IMR-90 (cell line): Measurements from ENCODE around the gene FAM177B. TPM values are rescaled to one million over a fixed set of nuclear protein-coding genes. Genes with fewer than 3 reads are reported as not detected.

Source experiments
- ATAC-seq: fragments of 200-7000 bp; cut with Tn5 transposase; 2 replicates; pipeline ENCODE4 v1.9.1; 2020; ENCODE audit warnings: low read depth, mild to moderate bottlenecking, moderate library complexity
- BruUV-seq: library from RNA; stranded (reverse); fragments of 400-500 nt; replicated peaks from 2 replicates; lab custom pipeline; 2021; lab: Mats Ljungman, UMichigan
- CTCF ChIA-PET: fragments of 300-600 bp; formaldehyde crosslinking; extraction: SDS; loops from one replicate; lab custom pipeline; 2021; ENCODE audit warnings: antibody characterized with exemption; lab: Yijun Ruan, JAX
- POLR2A ChIA-PET: fragments of 300-600 bp; sonication (Branson Sonifier 250); formaldehyde crosslinking; loops from one replicate; lab custom pipeline; 2022; ENCODE audit warnings: antibody characterized with exemption; ENCODE audit not compliant: unreplicated experiment; lab: Charles Lee
- DNase-seq: peaks from one replicate; pipeline ENCODE4 v3.0.0; 2013
- H2AFZ ChIP-seq: replicated peaks from 2 replicates; pipeline ENCODE3; 2013; ENCODE audit warnings: low read length, mild to moderate bottlenecking; ENCODE audit not compliant: poor library complexity
- H2AK5ac ChIP-seq: 2 replicates; pipeline ENCODE4 v1.6.1; 2013; ENCODE audit warnings: low read depth, low read length, inconsistent platforms
- H2AK9ac ChIP-seq: replicated peaks from 2 replicates; pipeline ENCODE3; 2013; ENCODE audit warnings: mild to moderate bottlenecking, low read depth, low read length, moderate library complexity; ENCODE audit not compliant: poor library complexity
- H2BK120ac ChIP-seq: 2 replicates; pipeline ENCODE4 v1.6.1; 2013; ENCODE audit warnings: low read depth, low read length, inconsistent platforms
- H2BK15ac ChIP-seq: 3 replicates; pipeline ENCODE4 v1.6.1; 2013; ENCODE audit warnings: low read depth, low read length, inconsistent platforms
- H2BK20ac ChIP-seq: 2 replicates; pipeline ENCODE4 v1.6.1; 2013; ENCODE audit warnings: low read depth, mild to moderate bottlenecking, inconsistent platforms, low read length, moderate library complexity
- H2BK5ac ChIP-seq: 2 replicates; pipeline ENCODE4 v1.6.1; 2013; ENCODE audit warnings: mild to moderate bottlenecking, low read depth, low read length, inconsistent platforms; ENCODE audit not compliant: poor library complexity, severe bottlenecking
- H3K14ac ChIP-seq: replicated peaks from 2 replicates; pipeline ENCODE4 v1.6.1; 2013; ENCODE audit warnings: low read depth, low read length, inconsistent platforms
- H3K18ac ChIP-seq: 2 replicates; pipeline ENCODE4 v1.6.1; 2013; ENCODE audit warnings: low read depth, low read length, control low read depth
- H3K23ac ChIP-seq: 2 replicates; pipeline ENCODE4 v1.6.1; 2013; ENCODE audit warnings: low read depth, low read length, inconsistent platforms
- H3K27ac ChIP-seq: 2 replicates; pipeline ENCODE4 v1.5.1; 2013; ENCODE audit warnings: mild to moderate bottlenecking, control low read depth, low read length; ENCODE audit not compliant: insufficient read depth
- H3K27me3 ChIP-seq: 2 replicates; pipeline ENCODE4 v1.6.1; 2013; ENCODE audit warnings: low read length; ENCODE audit not compliant: control insufficient read depth, insufficient read depth
- H3K36me3 ChIP-seq: 2 replicates; pipeline ENCODE4 v1.6.1; 2013; ENCODE audit warnings: low read length, mixed read lengths; ENCODE audit not compliant: control insufficient read depth, insufficient read depth
- H3K4ac ChIP-seq: 2 replicates; pipeline ENCODE4 v1.6.1; 2013; ENCODE audit warnings: low read depth, low read length, inconsistent platforms
- H3K4me1 ChIP-seq: 2 replicates; pipeline ENCODE4 v1.6.1; 2013; ENCODE audit warnings: low read length, mixed read lengths; ENCODE audit not compliant: control insufficient read depth, insufficient read depth
- H3K4me2 ChIP-seq: 2 replicates; pipeline ENCODE4 v1.6.1; 2013; ENCODE audit warnings: low read depth, mild to moderate bottlenecking, control low read depth, low read length, moderate library complexity
- H3K4me3 ChIP-seq: 2 replicates; pipeline ENCODE4 v1.5.1; 2013; ENCODE audit warnings: low read depth, mild to moderate bottlenecking, control low read depth, low read length, moderate library complexity; ENCODE audit not compliant: insufficient read depth
- H3K56ac ChIP-seq: 2 replicates; pipeline ENCODE4 v1.6.1; 2013; ENCODE audit warnings: low read length, inconsistent platforms; ENCODE audit not compliant: insufficient read depth; ENCODE audit errors: extremely low read depth
- H3K79me1 ChIP-seq, 2 experiments: 2 replicates each; pipeline ENCODE4 v1.6.1; 2013; ENCODE audit warnings: low read length in 2 of 2, inconsistent platforms in 1 of 2, low read depth in 1 of 2
- H3K9ac ChIP-seq: 2 replicates; pipeline ENCODE4 v1.6.1; 2013; ENCODE audit warnings: low read depth, low read length, control low read depth
- H3K9me1 ChIP-seq: 2 replicates; pipeline ENCODE4 v1.6.1; 2013; ENCODE audit warnings: low read length, inconsistent platforms; ENCODE audit not compliant: insufficient read depth
- H3K9me3 ChIP-seq: 2 replicates; pipeline ENCODE4 v1.6.1; 2013; ENCODE audit warnings: low read length; ENCODE audit not compliant: control insufficient read depth, insufficient read depth
- H4K20me1 ChIP-seq: 2 replicates; pipeline ENCODE4 v1.6.1; 2013; ENCODE audit warnings: low read length, inconsistent platforms; ENCODE audit not compliant: insufficient read depth
- H4K5ac ChIP-seq: 2 replicates; pipeline ENCODE4 v1.6.1; 2013; ENCODE audit warnings: mild to moderate bottlenecking, low read depth, low read length, control low read depth
- H4K8ac ChIP-seq, 2 experiments: 2 replicates each; pipeline ENCODE4 v1.6.1; 2013; ENCODE audit warnings: low read depth in 2 of 2, low read length in 2 of 2, control low read depth in 1 of 2, inconsistent platforms in 1 of 2
- H4K91ac ChIP-seq: 2 replicates; pipeline ENCODE4 v1.6.1; 2013; ENCODE audit warnings: low read depth, low read length, inconsistent platforms; ENCODE audit not compliant: insufficient read depth
- CHD1 ChIP-seq: IDR thresholded peaks from 2 replicates; pipeline ENCODE4 v1.6.1; 2012; ENCODE audit warnings: low read depth, low read length, improper control_type of control experiment
- FOS ChIP-seq: fragments of 150-350 bp; IDR thresholded peaks from 2 replicates; pipeline ENCODE4 v1.6.1; 2016; ENCODE audit warnings: low read depth, low read length
- RCOR1 ChIP-seq: IDR thresholded peaks from 2 replicates; pipeline ENCODE4 v1.6.1; 2012; ENCODE audit warnings: mild to moderate bottlenecking, low read length, improper control_type of control experiment; ENCODE audit not compliant: insufficient replicate concordance
- RFX5 ChIP-seq: IDR thresholded peaks from 2 replicates; pipeline ENCODE4 v1.8.0; 2012; ENCODE audit warnings: low read depth, mild to moderate bottlenecking, low read length, moderate library complexity
- dilution Hi-C: fragments of 300-500 bp; cut with HindIII; formaldehyde crosslinking; loops from one replicate; pipeline ENCODE4 v1.14.3; 2018; ENCODE audit warnings: low sequenced_read_pairs; ENCODE audit not compliant: unreplicated experiment
- in situ Hi-C: fragments of 300-500 bp; cut with MboI; formaldehyde crosslinking; loops from 3 replicates; pipeline ENCODE4 v1.14.3; 2019; ENCODE audit warnings: low sequenced_read_pairs, inconsistent platforms, mixed read lengths
- intact Hi-C: fragments of 100-400 bp; cut with micrococcal nuclease; formaldehyde crosslinking; loops from 2 replicates; pipeline ENCODE4 v1.10.0; 2022
- polyA plus RNA-seq, 3 experiments: library from polyadenylated mRNA; depleted of rRNA; stranded (reverse); fragments of >200 nt; gene quantifications; 2 replicates each; pipeline ENCODE4 v1.2.3, GENCODE V29; 2012; ENCODE audit warnings: low replicate concordance in 1 of 3
- total RNA-seq: library from RNA; depleted of rRNA; stranded (reverse); fragments of >200 nt; gene quantifications from 2 replicates; pipeline ENCODE4 v1.2.3, GENCODE V29; 2012

Gene FAM177B
- total and polyA plus RNA-seq, 2 of the 4 experiments (the other 2 are of a cell fraction): not detected

DNA sequence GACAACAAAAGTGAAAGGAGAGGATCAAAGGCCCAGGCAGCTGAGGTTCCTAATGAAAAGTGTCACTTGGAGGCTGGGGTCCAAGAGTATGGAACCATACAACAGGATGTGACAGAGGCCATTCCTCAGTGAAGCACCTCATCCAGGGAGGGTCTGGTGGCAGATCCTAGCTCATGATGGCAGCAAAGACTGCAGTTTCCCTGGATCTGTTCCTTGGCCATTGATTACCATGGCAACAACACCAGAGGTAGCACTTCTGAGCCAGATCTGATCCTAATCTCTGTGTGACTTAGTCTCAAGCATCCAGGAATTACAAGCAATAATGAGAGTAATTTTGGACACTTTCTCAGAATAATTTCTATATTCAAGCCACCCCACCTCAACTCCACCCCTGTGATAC lies 12.9 kb downstream of the FAM177B start:
- Histone ChIP-seq H3K56ac (no peak overlapping the region), H3K23ac (no peak overlapping the region), H3K9me1 (no peaks in the 10 kb centered on the region), H3K4ac (no peak overlapping the region), H2AK9ac (no peak overlapping the region), H3K27me3 (peaks cover 2% of the 10 kb centered on the region), H4K91ac (no peak overlapping the region), H3K9me3 (no peaks in the 10 kb centered on the region), H3K18ac (no peak overlapping the region), H2BK120ac (no peak overlapping the region), H2BK15ac (no peak overlapping the region), H4K20me1 (no peaks in the 10 kb centered on the region), H3K4me3 (no peak overlapping the region), H3K9ac (no peak overlapping the region), H3K36me3 (no peaks in the 10 kb centered on the region), H3K4me1 (no peaks in the 10 kb centered on the region), H3K27ac (no peak overlapping the region), H3K4me2 (no peak overlapping the region), H3K14ac (no peak overlapping the region), H4K5ac (no peak overlapping the region), H4K8ac (no peak overlapping the region), H3K79me1 (no peaks in the 10 kb centered on the region), H2BK20ac (no peak overlapping the region), H2AFZ (no peak overlapping the region), H2BK5ac (no peak overlapping the region), H2AK5ac (no peak overlapping the region)
- BruUV-seq: no TSS peak
- intact Hi-C loops (no loop called here), dilution Hi-C loops (no loop called here), in situ Hi-C loops (no loop called here)
- DNase-seq (no peak), ATAC-seq (no peak)
- ChIA-PET POLR2A (no interaction called here), CTCF (no interaction called here)
- no peak for TF ChIP-seq CHD1
- no peak for TF ChIP-seq RCOR1
- TF ChIP-seq RFX5: no peak
- no peak for TF ChIP-seq FOS
